Left forelimb (tissue), 1 donor: Measurements from ENCODE around the gene KCNN3.

Experiments used
- DNase-seq: peaks from one replicate; pipeline ENCODE4 v3.0.0-alpha.2; 2018; ENCODE audit warnings: low spot score

Gene KCNN3

GRCh38 chr1:154791292-154792166 is 78.6 kb downstream of the KCNN3 start:
- DNase-seq, result no peak

- DNase-seq, result no peak
Observed at GRCh38 chr1:154788886-154789285, 81.2 kb downstream of the KCNN3 start.

GRCh38 chr1:154788110-154788870 is 81.8 kb downstream of the KCNN3 start:
- DNase-seq, result no peak

- DNase-seq, result no peak
Observed at GRCh38 chr1:154786804-154787570, 83.1 kb downstream of the KCNN3 start.

- no peak for DNase-seq
Observed at GRCh38 chr1:154784924-154785531, 85.1 kb downstream of the KCNN3 start.

GRCh38 chr1:154784416-154784815 is 85.7 kb downstream of the KCNN3 start:
- DNase-seq, result no peak

GRCh38 chr1:154783976-154784375 is 86.1 kb downstream of the KCNN3 start:
- no peak for DNase-seq

GRCh38 chr1:154780541-154780940 is 89.5 kb downstream of the KCNN3 start:
- no peak for DNase-seq

GRCh38 chr1:154779551-154780189 is 90.4 kb downstream of the KCNN3 start:
- no peak for DNase-seq

GRCh38 chr1:154778944-154779343 is 91.1 kb downstream of the KCNN3 start:
- no peak for DNase-seq

- DNase-seq, result no peak
Observed at GRCh38 chr1:154778275-154778674, 91.8 kb downstream of the KCNN3 start.

GRCh38 chr1:154777781-154778180 is 92.3 kb downstream of the KCNN3 start:
- no peak for DNase-seq

GRCh38 chr1:154777154-154777553 is 92.9 kb downstream of the KCNN3 start:
- DNase-seq, result no peak

- DNase-seq, result no peak
Observed at GRCh38 chr1:154775621-154776605, 94.2 kb downstream of the KCNN3 start.

GRCh38 chr1:154774175-154774855 is 95.8 kb downstream of the KCNN3 start:
- no peak for DNase-seq

- no peak for DNase-seq
Observed at GRCh38 chr1:154773551-154773950, 96.5 kb downstream of the KCNN3 start.

- DNase-seq, result no peak
Observed at GRCh38 chr1:154772606-154773506, 97.2 kb downstream of the KCNN3 start.

- no peak for DNase-seq
Observed at GRCh38 chr1:154772056-154772455, 98.0 kb downstream of the KCNN3 start.
